GM23248 (cell line): ENCODE results near the gene RNF152. TPM values are rescaled to one million over a fixed set of nuclear protein-coding genes. Genes with fewer than 3 reads are reported as not detected.

Experiments
- DNase-seq: peaks from one replicate; pipeline ENCODE4 v3.0.0-alpha.2; 2015
- H2AFZ ChIP-seq: fragments of 200-600 bp; sonication (generic); 2 replicates; pipeline ENCODE4 v1.6.1; 2016; ENCODE audit warnings: antibody characterized with exemption
- H3F3A ChIP-seq: fragments of 200-600 bp; sonication (generic); 2 replicates; pipeline ENCODE4 v1.6.1; 2016; ENCODE audit warnings: mild to moderate bottlenecking, antibody characterized with exemption, mixed run types; ENCODE audit not compliant: insufficient read depth
- H3K27ac ChIP-seq: fragments of 200-600 bp; sonication (generic); 2 replicates; pipeline ENCODE4 v1.5.1; 2016; ENCODE audit warnings: mild to moderate bottlenecking
- H3K27me3 ChIP-seq: fragments of 200-600 bp; sonication (generic); replicated peaks from 2 replicates; pipeline ENCODE4 v1.6.1; 2016; ENCODE audit warnings: mild to moderate bottlenecking; ENCODE audit not compliant: insufficient read depth
- H3K36me3 ChIP-seq: fragments of 200-600 bp; sonication (generic); 2 replicates; pipeline ENCODE4 v1.6.1; 2016; ENCODE audit warnings: low read depth, mild to moderate bottlenecking
- H3K4me1 ChIP-seq: fragments of 200-600 bp; sonication (generic); 2 replicates; pipeline ENCODE4 v1.6.1; 2016; ENCODE audit warnings: mild to moderate bottlenecking; ENCODE audit not compliant: insufficient read depth
- H3K4me2 ChIP-seq: fragments of 200-600 bp; sonication (generic); one replicate; pipeline ENCODE4 v1.6.1; 2016; ENCODE audit warnings: mild to moderate bottlenecking; ENCODE audit not compliant: unreplicated experiment
- H3K4me3 ChIP-seq: fragments of 200-600 bp; sonication (generic); 2 replicates; pipeline ENCODE4 v1.5.1; 2016; ENCODE audit warnings: mild to moderate bottlenecking
- H3K79me2 ChIP-seq: fragments of 200-600 bp; sonication (generic); 2 replicates; pipeline ENCODE4 v1.6.1; 2016; ENCODE audit warnings: mild to moderate bottlenecking; ENCODE audit not compliant: insufficient read depth
- H3K9ac ChIP-seq: fragments of 200-600 bp; sonication (generic); 2 replicates; pipeline ENCODE4 v1.6.1; 2016; ENCODE audit warnings: mild to moderate bottlenecking
- H3K9me2 ChIP-seq: fragments of 200-600 bp; sonication (generic); 2 replicates; pipeline ENCODE4 v1.6.1; 2016; ENCODE audit warnings: mixed run types, mild to moderate bottlenecking, moderate library complexity; ENCODE audit not compliant: insufficient read depth
- H3K9me3 ChIP-seq: fragments of 200-600 bp; sonication (generic); one replicate; pipeline ENCODE4 v1.6.1; 2017; ENCODE audit warnings: low read depth
- H4K20me1 ChIP-seq: fragments of 200-600 bp; sonication (generic); 2 replicates; pipeline ENCODE4 v1.6.0; 2016; ENCODE audit not compliant: insufficient read depth
- EZH2 ChIP-seq: fragments of 200-600 bp; sonication (generic); IDR thresholded peaks from 2 replicates; pipeline ENCODE4 v1.6.1; 2018; ENCODE audit warnings: antibody characterized with exemption, mild to moderate bottlenecking; ENCODE audit not compliant: insufficient read depth, poor library complexity, severe bottlenecking
- EZH2phosphoT487 ChIP-seq: fragments of 200-600 bp; sonication (generic); IDR thresholded peaks from 2 replicates; pipeline ENCODE4 v1.6.1; 2018; ENCODE audit warnings: antibody characterized with exemption, moderate library complexity, mild to moderate bottlenecking, low read depth; ENCODE audit not compliant: insufficient read depth
- WGBS, 2 experiments: methylation state at CpG; one replicate each; pipeline ENCODE4 v1.1.6; 2015 to 2017; ENCODE audit warnings: low lambda C conversion rate in 2 of 2, low coverage in 1 of 2; ENCODE audit errors: missing lambda C conversion rate in 2 of 2; 5-methylcytosine and 5-hydroxymethylcytosine counted together
- in situ Hi-C: fragments of 300-500 bp; cut with MboI; formaldehyde crosslinking; loops from 2 replicates; pipeline ENCODE4 v1.15.0; 2020
- polyA plus RNA-seq: library from polyadenylated mRNA; unstranded; fragments of >200 nt; fragmentation: Nextera tagmentation; extraction: Ambion mirVana; gene quantifications from 2 replicates; pipeline ENCODE4 v1.2.1, GENCODE V29; 2016
- total RNA-seq: library from RNA; depleted of rRNA; stranded (reverse); fragments of >200 nt; shearing (Covaris generic); gene quantifications from 2 replicates; pipeline ENCODE4 v1.2.3, GENCODE V29; 2014

RNF152 gene
- total and polyA plus RNA-seq, 2 experiments from 2014 or later = 1.9 to 11.3 TPM

GRCh38 chr18:61893309-61893970 lies 633 bp upstream of the RNF152 start:
- Histone ChIP-seq H3K9me3 (no peaks in the 10 kb centered on the region), H3K36me3 (no peaks in the 10 kb centered on the region; the same call in 1 of the 2 replicates), H3K9me2 (no peaks in the 10 kb centered on the region), H3K27ac (no peak overlapping the region), H3K4me2 (peak overlapping the region; percentile 88), H3K4me1 (peaks cover 9% of the 10 kb centered on the region; the same call in 1 of the 2 replicates), H3K4me3 (peak overlapping the region; percentile 96), H2AFZ (peak overlapping the region; percentile 83), H3K27me3 (no peaks in the 10 kb centered on the region), H3K9ac (peak overlapping the region; percentile 81), H3F3A (0 out of 2 replicates have a peak, but pooled peaks cover 3% of the 10 kb centered on the region), H3K79me2 (peaks cover 45% of the 10 kb centered on the region), H4K20me1 (no peaks in the 10 kb centered on the region)
- peak; percentile 78 for DNase-seq
- 0 to 2% methylated on average over 30 to 49 of the region's 65 CpGs for WGBS, 2 experiments
- TF ChIP-seq EZH2phosphoT487 (no peak), EZH2 (no peak)
- in situ Hi-C loops = loop anchor here (10.0 kb wide), 1 partner anchor 309 kb away; no protein-coding TSS in a partner anchor

- Histone ChIP-seq H2AFZ (no peak overlapping the region), H3K4me3 (no peak overlapping the region), H3K4me1 (peaks cover 7% of the 10 kb centered on the region; the same call in 1 of the 2 replicates), H3K9ac (no peak overlapping the region), H4K20me1 (no peaks in the 10 kb centered on the region), H3F3A (0 out of 2 replicates have a peak, but pooled peaks cover 3% of the 10 kb centered on the region), H3K79me2 (peaks cover 51% of the 10 kb centered on the region), H3K9me3 (no peaks in the 10 kb centered on the region), H3K4me2 (peak overlapping the region; percentile 88), H3K36me3 (no peaks in the 10 kb centered on the region; the same call in 1 of the 2 replicates), H3K27ac (no peak overlapping the region), H3K27me3 (no peaks in the 10 kb centered on the region), H3K9me2 (no peaks in the 10 kb centered on the region)
- in situ Hi-C loops = loop anchor here (10.0 kb wide), 1 partner anchor 307 kb away; no protein-coding TSS in a partner anchor
- TF ChIP-seq EZH2 (no peak), EZH2phosphoT487 (no peak)
- no peak for DNase-seq
- 80 to 85% methylated on average over 4 of the region's 4 CpGs for WGBS, 2 experiments
Measured at GRCh38 chr18:61891894-61892293, 913 bp downstream of the RNF152 start.

- WGBS, 2 experiments = 35 to 39% methylated on average over 2 of the region's 2 CpGs
- no peaks in the 10 kb centered on the region for H4K20me1 ChIP-seq
- DNase-seq = peak; percentile 16
Measured at GRCh38 chr18:61891271-61891670, 1.5 kb downstream of the RNF152 start.

GRCh38 chr18:61890344-61890743 lies 2.5 kb downstream of the RNF152 start:
- no peak overlapping the region for H3K4me3 ChIP-seq
- no peak for DNase-seq
- TF ChIP-seq EZH2 = no peak
- no peak for TF ChIP-seq EZH2phosphoT487
- H3F3A ChIP-seq = 0 out of 2 replicates have a peak, but pooled peaks cover 3% of the 10 kb centered on the region
- WGBS, 2 experiments = 96 to 99% methylated on average over 3 of the region's 3 CpGs
- H3K79me2 ChIP-seq = peaks cover 55% of the 10 kb centered on the region
- H2AFZ ChIP-seq = no peak overlapping the region
- no peaks in the 10 kb centered on the region for H3K9me2 ChIP-seq
- no peaks in the 10 kb centered on the region for H3K9me3 ChIP-seq
- H3K4me2 ChIP-seq = no peak overlapping the region
- H3K9ac ChIP-seq = no peak overlapping the region
- no peaks in the 10 kb centered on the region for H4K20me1 ChIP-seq
- H3K27ac ChIP-seq = no peak overlapping the region
- H3K4me1 ChIP-seq = no peaks in the 10 kb centered on the region
- H3K36me3 ChIP-seq = no peaks in the 10 kb centered on the region; the same call in 1 of the 2 replicates
- H3K27me3 ChIP-seq = no peaks in the 10 kb centered on the region
- in situ Hi-C loops = loop anchor here (10.0 kb wide), 1 partner anchor 306 kb away; no protein-coding TSS in a partner anchor

More at GRCh38 chr18:61891271-61891670, 1.5 kb downstream of the RNF152 start:
- H3F3A ChIP-seq = 0 out of 2 replicates have a peak, but pooled peaks cover 3% of the 10 kb centered on the region
- no peaks in the 10 kb centered on the region for H3K27me3 ChIP-seq
- H3K9ac ChIP-seq = no peak overlapping the region
- H2AFZ ChIP-seq = no peak overlapping the region
- H3K4me3 ChIP-seq = no peak overlapping the region
- H3K79me2 ChIP-seq = peaks cover 51% of the 10 kb centered on the region
- TF ChIP-seq EZH2phosphoT487 (no peak), EZH2 (no peak)
- H3K27ac ChIP-seq = no peak overlapping the region
- no peaks in the 10 kb centered on the region; the same call in 1 of the 2 replicates for H3K36me3 ChIP-seq
- H3K4me1 ChIP-seq = peaks cover under 1% of the 10 kb centered on the region; the same call in 1 of the 2 replicates
- no peaks in the 10 kb centered on the region for H3K9me2 ChIP-seq
- no peaks in the 10 kb centered on the region for H3K9me3 ChIP-seq
- H3K4me2 ChIP-seq = no peak overlapping the region
- in situ Hi-C loops = loop anchor here (10.0 kb wide), 1 partner anchor 306 kb away; no protein-coding TSS in a partner anchor
